Measurements from ENCODE around the gene MET. TPM values are rescaled to one million over a fixed set of nuclear protein-coding genes. Genes with fewer than 3 reads are reported as not detected.

The MET gene
- total and polyA plus RNA-seq, 2 donors (not counting 1 experiment from before 2014, with no cell fraction given) = 33.4 to 44.4 TPM

DNA sequence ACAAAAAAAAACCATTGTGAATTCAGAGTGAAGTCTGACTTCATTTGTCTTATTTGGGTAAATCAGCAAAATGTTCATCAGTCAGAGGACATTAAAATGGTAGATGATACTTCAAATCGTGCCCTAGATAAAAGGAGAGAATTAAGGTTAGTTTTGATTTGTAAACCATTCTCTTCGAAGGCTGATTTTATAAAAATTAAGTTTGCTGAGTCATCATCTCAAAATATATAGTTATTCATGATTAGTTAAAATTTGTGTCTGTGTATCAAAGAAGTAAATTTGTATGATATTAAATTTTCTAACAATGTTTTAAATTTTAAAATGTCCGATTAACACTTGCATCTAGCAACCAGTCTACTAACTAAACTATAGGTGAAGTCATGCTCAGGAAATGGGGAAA is 35.3 kb downstream of the MET start:
- no peaks in the 10 kb centered on the region for H3K36me3 ChIP-seq (ENCODE audit: control insufficient read depth, insufficient read depth, low read length)
- H3K27me3 ChIP-seq (ENCODE audit: control insufficient read depth, insufficient read depth, low read length) = no peaks in the 10 kb centered on the region
- H3K4me2 ChIP-seq (ENCODE audit: extremely low read depth, insufficient read depth, low read length) = no peak overlapping the region
- H3K9ac ChIP-seq (ENCODE audit: insufficient read depth, low read length) = no peak overlapping the region
- no peak overlapping the region for H3K4me3 ChIP-seq (replicated peaks in 1 of 4; ENCODE audit: control extremely low read depth in 1 of 4, insufficient read depth in 1 of 4, low read depth in 3 of 4, low read length in 4 of 4)
- no peak for DNase-seq (ENCODE audit: low read depth in 2 of 2)
- no peak overlapping the region for H3K27ac ChIP-seq (ENCODE audit: insufficient read depth, low read length)
- H3K79me2 ChIP-seq (ENCODE audit: control insufficient read depth, insufficient read depth, low read length) = peaks cover 5% of the 10 kb centered on the region
- no peaks in the 10 kb centered on the region for H3K9me3 ChIP-seq (ENCODE audit: control insufficient read depth, insufficient read depth, low read depth, low read length)
- H2AFZ ChIP-seq (ENCODE audit: low read length) = no peak overlapping the region
- no peaks in the 10 kb centered on the region for H4K20me1 ChIP-seq (ENCODE audit: control insufficient read depth, extremely low read depth, insufficient read depth, low read length)
- H3K4me1 ChIP-seq (ENCODE audit: control insufficient read depth, extremely low read depth, insufficient read depth, low read length) = no peaks in the 10 kb centered on the region
- no peak for TF ChIP-seq EZH2 (IDR thresholded peaks at IDR 0.05; ENCODE audit: low read length, missing control alignments)
- TF ChIP-seq, protein P1, sequence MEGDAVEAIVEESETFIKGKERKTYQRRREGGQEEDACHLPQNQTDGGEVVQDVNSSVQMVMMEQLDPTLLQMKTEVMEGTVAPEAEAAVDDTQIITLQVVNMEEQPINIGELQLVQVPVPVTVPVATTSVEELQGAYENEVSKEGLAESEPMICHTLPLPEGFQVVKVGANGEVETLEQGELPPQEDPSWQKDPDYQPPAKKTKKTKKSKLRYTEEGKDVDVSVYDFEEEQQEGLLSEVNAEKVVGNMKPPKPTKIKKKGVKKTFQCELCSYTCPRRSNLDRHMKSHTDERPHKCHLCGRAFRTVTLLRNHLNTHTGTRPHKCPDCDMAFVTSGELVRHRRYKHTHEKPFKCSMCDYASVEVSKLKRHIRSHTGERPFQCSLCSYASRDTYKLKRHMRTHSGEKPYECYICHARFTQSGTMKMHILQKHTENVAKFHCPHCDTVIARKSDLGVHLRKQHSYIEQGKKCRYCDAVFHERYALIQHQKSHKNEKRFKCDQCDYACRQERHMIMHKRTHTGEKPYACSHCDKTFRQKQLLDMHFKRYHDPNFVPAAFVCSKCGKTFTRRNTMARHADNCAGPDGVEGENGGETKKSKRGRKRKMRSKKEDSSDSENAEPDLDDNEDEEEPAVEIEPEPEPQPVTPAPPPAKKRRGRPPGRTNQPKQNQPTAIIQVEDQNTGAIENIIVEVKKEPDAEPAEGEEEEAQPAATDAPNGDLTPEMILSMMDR (conservative IDR thresholded peaks at IDR 0.05 in 1 of 2, IDR thresholded peaks at IDR 0.05 in 1 of 2; ENCODE audit: low read depth in 1 of 2, low read length in 2 of 2) = no peak

DNA sequence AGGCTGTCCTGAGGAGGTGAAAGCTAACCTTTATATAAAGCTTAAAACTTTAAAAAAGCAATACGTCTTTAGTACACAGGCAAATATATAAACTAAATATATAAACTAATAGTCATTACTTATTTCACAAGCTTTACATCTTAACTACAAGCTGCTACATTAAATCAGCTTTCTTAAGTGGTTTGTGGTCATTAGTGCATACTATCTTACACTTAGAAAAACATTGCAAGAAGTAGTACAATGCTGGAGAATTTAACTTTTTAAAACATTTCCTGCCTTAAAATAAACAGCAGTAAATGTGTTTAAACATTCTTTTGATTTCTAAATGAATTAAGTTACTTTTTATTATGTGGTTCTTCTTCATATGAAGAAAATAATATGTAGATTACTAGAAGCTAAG is 36.3 kb downstream of the MET start:
- H3K27me3 ChIP-seq (ENCODE audit: control insufficient read depth, insufficient read depth, low read length) = no peaks in the 10 kb centered on the region
- H3K4me3 ChIP-seq (replicated peaks in 1 of 4; ENCODE audit: control extremely low read depth in 1 of 4, insufficient read depth in 1 of 4, low read depth in 3 of 4, low read length in 4 of 4) = no peak overlapping the region
- no peaks in the 10 kb centered on the region for H3K9me3 ChIP-seq (ENCODE audit: control insufficient read depth, insufficient read depth, low read depth, low read length)
- DNase-seq (ENCODE audit: low read depth in 2 of 2) = peak; percentile 27 to 74
- H4K20me1 ChIP-seq (ENCODE audit: control insufficient read depth, extremely low read depth, insufficient read depth, low read length) = no peaks in the 10 kb centered on the region
- H3K9ac ChIP-seq (ENCODE audit: insufficient read depth, low read length) = no peak overlapping the region
- no peak for TF ChIP-seq EZH2 (IDR thresholded peaks at IDR 0.05; ENCODE audit: low read length, missing control alignments)
- TF ChIP-seq, protein P1 (conservative IDR thresholded peaks at IDR 0.05 in 1 of 2, IDR thresholded peaks at IDR 0.05 in 1 of 2; ENCODE audit: low read depth in 1 of 2, low read length in 2 of 2) = no peak
- H3K4me1 ChIP-seq (ENCODE audit: control insufficient read depth, extremely low read depth, insufficient read depth, low read length) = peaks cover under 1% of the 10 kb centered on the region
- no peak overlapping the region for H3K27ac ChIP-seq (ENCODE audit: insufficient read depth, low read length)
- H3K79me2 ChIP-seq (ENCODE audit: control insufficient read depth, insufficient read depth, low read length) = peaks cover 5% of the 10 kb centered on the region
- no peaks in the 10 kb centered on the region for H3K36me3 ChIP-seq (ENCODE audit: control insufficient read depth, insufficient read depth, low read length)
- H2AFZ ChIP-seq (ENCODE audit: low read length) = no peak overlapping the region
- no peak overlapping the region for H3K4me2 ChIP-seq (ENCODE audit: extremely low read depth, insufficient read depth, low read length)

DNA sequence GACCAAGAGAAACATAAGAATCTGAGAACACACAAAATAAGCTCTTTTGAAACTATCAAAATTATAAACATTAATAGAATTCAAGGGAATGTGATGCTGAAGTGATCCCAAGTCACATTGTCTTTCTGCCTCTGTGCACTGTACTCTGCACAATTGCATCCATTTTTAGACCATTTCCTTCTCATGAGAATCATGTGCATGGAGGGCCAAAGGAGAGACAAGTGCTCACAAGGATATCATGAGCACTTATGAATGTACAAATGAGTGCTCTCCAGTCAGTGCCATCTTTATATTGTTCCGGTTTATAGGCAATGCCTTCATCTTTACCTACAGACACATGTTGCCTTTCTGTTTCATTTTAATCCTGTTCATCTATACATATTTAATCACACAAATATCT is 36.9 kb downstream of the MET start:
- no peak for DNase-seq (ENCODE audit: low read depth in 2 of 2)
- Histone ChIP-seq H3K79me2 (ENCODE audit: control insufficient read depth, insufficient read depth, low read length) (peaks cover 5% of the 10 kb centered on the region), H2AFZ (ENCODE audit: low read length) (no peak overlapping the region), H3K4me2 (ENCODE audit: extremely low read depth, insufficient read depth, low read length) (no peak overlapping the region), H3K36me3 (ENCODE audit: control insufficient read depth, insufficient read depth, low read length) (no peaks in the 10 kb centered on the region), H3K27me3 (ENCODE audit: control insufficient read depth, insufficient read depth, low read length) (no peaks in the 10 kb centered on the region), H3K27ac (ENCODE audit: insufficient read depth, low read length) (no peak overlapping the region), H3K4me1 (ENCODE audit: control insufficient read depth, extremely low read depth, insufficient read depth, low read length) (peaks cover 3% of the 10 kb centered on the region), H3K9ac (ENCODE audit: insufficient read depth, low read length) (no peak overlapping the region), H3K4me3 (replicated peaks in 1 of 4; ENCODE audit: control extremely low read depth in 1 of 4, insufficient read depth in 1 of 4, low read depth in 3 of 4, low read length in 4 of 4) (no peak overlapping the region), H3K9me3 (ENCODE audit: control insufficient read depth, insufficient read depth, low read depth, low read length) (no peaks in the 10 kb centered on the region), H4K20me1 (ENCODE audit: control insufficient read depth, extremely low read depth, insufficient read depth, low read length) (no peaks in the 10 kb centered on the region)
- TF ChIP-seq, protein P1 (conservative IDR thresholded peaks at IDR 0.05 in 1 of 2, IDR thresholded peaks at IDR 0.05 in 1 of 2; ENCODE audit: low read depth in 1 of 2, low read length in 2 of 2) = no peak
- TF ChIP-seq EZH2 (IDR thresholded peaks at IDR 0.05; ENCODE audit: low read length, missing control alignments) = no peak

All from fibroblast of lung (primary cell).